HG03442 (cell line): Measurements from ENCODE around the gene TMEM69.
"Not testable (repeated sequence)": the region's sequence is repeated elsewhere in the genome, so short reads cannot be mapped to it uniquely, and the experiment has no call there.

Experiments used
- ATAC-seq: cut with Tn5 transposase; IDR thresholded peaks from one replicate; pipeline ENCODE4 v1.9.1; 2021; ENCODE audit warnings: mild to moderate bottlenecking, moderate library complexity; ENCODE audit not compliant: unreplicated experiment

Gene TMEM69

GRCh38 chr1:45730075-45730779, 42.2 kb downstream of the TMEM69 start:
- ATAC-seq: no peak

GRCh38 chr1:45730780-45731319, 42.9 kb downstream of the TMEM69 start:
- ATAC-seq: no peak

- ATAC-seq: no peak
These were observed 51.2 kb downstream of the TMEM69 start for GRCh38 chr1:45739137-45739536.

- not testable (repeated sequence) for ATAC-seq
These were observed 51.7 kb downstream of the TMEM69 start for GRCh38 chr1:45739641-45740156.
